ENCODE data around the gene KPNB1. TPM values are rescaled to one million over a fixed set of nuclear protein-coding genes. Genes with fewer than 3 reads are reported as not detected.

KPNB1 gene
- total RNA-seq, 2 donors from 2014 or later: 665 to 1,039 TPM

DNA sequence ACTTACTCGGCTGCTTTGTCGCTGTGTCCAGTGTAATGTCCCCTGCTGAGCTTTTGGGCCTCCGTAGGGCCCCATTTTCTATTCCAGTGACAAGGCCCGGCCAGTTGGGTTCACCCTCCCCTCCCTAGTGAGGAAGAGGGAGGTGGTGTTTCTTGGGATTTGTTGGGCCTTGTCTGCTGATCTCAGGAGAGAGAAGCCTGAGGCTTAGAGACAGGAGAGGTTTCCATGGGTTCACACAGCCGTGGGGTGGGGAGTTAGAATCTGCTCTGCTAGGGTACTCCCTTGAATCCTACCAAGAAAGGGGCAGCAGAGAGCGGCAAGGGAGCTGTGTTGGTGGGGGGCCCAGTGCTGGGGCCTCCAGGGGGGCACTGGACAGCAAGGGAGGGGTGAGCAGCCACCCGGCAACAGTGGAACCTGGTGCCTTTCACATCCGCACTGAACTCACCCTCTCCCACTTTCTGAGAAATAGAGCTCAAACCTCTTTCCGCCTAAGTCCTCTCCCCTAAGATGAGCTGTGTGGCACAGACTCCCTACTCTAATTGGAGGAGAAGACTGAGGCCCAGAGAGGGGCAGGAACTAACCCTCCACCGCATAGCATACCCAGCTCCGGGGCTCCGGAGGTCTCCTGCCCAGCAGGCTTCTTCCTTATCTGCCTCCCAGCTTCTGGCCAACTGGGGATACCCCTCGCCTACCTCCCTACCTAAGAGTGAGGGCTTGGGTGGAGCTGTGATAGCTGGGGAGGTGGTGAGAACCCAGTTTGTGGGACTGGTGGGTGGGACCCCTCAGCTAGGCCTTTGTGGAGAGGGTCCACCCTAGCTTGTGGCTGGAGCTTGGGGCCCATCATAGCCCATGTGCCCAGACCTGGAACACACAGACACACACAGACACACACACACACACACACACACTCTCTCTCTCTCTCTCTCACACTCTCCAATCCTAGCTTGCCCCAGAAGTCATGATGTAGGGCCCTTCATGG is 51.0 kb downstream of the KPNB1 start:
- DNase-seq (ENCODE audit: low spot score) (peak; percentile 89), ATAC-seq (peak; percentile 83 to 87)
- Mint-ChIP-seq H3K27me3 (no peaks in the 10 kb centered on the region), H3K4me3 (peak overlapping the region; percentile 85), H3K27ac (peak overlapping the region; percentile 96 to 97), H3K36me3 (no peaks in the 10 kb centered on the region), H3K9me3 (no peaks in the 10 kb centered on the region), H3K4me1 (ENCODE audit: low read depth in 2 of 2) (peaks cover 72 to 78% of the 10 kb centered on the region in 2 donors)

DNA sequence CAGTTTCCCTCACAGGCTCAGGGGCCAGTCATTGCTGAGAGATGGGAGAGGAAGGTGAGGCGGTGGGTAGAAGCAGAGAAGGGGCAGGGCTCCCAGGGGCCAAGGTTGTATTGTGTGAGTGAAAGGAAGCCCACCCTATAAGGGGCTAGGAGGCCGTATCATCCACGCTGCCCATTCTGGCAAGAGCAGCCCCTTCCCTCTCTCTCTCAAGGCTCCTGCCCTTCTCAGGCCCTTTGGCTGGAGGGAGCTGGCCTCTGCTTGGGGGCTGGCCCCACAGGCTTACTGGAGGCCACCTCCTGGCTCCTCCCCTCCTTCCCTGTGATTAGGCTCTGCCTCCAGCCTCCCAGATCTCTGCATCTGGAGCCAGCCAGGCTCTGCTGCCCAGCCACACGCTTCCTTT is 51.9 kb downstream of the KPNB1 start:
- peak in 1 of 2 donors; percentile 1 for ATAC-seq
- no peak for DNase-seq (ENCODE audit: low spot score)
- Mint-ChIP-seq H3K27ac (peak overlapping the region; percentile 96 to 97), H3K27me3 (no peaks in the 10 kb centered on the region), H3K4me3 (peak overlapping the region; percentile 85), H3K4me1 (ENCODE audit: low read depth in 2 of 2) (peaks cover 80 to 85% of the 10 kb centered on the region in 2 donors), H3K36me3 (no peaks in the 10 kb centered on the region), H3K9me3 (no peaks in the 10 kb centered on the region)

DNA sequence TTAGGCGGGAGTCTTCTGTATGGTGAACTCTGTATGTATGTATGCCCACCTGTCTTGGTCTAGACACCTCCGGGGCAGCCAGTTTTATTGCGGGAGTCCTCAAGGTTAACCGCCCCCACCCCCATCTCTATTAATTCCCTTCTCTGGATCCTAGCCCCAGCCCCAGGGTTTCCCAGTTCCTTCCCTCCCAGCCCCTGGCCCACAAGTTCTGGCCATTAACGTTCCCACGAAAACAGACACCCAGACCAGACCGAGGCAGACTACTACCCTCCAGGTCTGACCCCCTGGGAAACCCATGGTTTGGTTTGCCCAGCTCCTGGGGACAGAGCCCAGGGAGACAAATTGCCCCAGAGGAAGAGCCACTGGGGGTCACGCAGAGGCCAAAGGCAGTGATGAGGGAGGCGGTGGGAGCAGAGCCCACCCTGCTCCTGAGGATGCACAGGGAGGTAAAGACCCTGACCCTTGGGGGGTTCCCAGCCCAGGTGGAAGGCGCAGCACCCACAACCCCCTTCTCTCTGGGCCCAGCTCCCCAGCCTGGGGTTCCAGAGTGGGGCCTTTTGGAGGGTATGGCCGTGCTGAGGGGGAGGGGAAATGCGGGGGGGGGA is 52.8 kb downstream of the KPNB1 start:
- DNase-seq (ENCODE audit: low spot score) (no peak), ATAC-seq (no peak)
- Mint-ChIP-seq H3K9me3 (no peaks in the 10 kb centered on the region), H3K4me3 (peak overlapping the region; percentile 85), H3K4me1 (ENCODE audit: low read depth in 2 of 2) (peaks cover 81 to 85% of the 10 kb centered on the region in 2 donors), H3K27me3 (no peaks in the 10 kb centered on the region), H3K36me3 (no peaks in the 10 kb centered on the region), H3K27ac (peak overlapping the region; percentile 96 to 97)

DNA sequence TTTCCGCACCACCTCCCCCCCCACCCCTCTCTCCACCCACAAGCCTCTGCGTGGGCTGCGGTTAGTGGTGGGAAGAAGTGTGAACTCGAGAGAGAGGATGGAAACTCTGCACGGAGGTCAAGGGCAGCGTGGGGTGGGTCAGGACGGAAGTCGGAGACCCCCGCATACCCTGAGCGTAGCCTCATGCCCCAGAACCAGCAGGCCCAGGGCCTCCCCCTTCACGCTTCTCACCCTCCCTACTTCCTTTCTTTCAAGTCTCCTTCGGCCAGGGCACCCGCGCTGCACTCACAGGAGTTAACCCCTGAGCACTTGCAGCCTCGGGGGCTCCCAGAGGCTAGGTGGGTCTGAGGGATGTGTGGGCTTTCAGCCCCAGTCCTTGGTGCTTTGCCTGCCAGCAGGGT is 53.5 kb downstream of the KPNB1 start:
- peak overlapping the region; percentile 85 for H3K4me3 Mint-ChIP-seq
- no peaks in the 10 kb centered on the region for H3K27me3 Mint-ChIP-seq
- H3K4me1 Mint-ChIP-seq (ENCODE audit: low read depth in 2 of 2): peaks cover 83 to 86% of the 10 kb centered on the region in 2 donors
- no peaks in the 10 kb centered on the region for H3K9me3 Mint-ChIP-seq
- peak overlapping the region; percentile 96 to 97 for H3K27ac Mint-ChIP-seq
- ATAC-seq: peak; percentile 43 to 63
- peak; percentile 91 for DNase-seq (ENCODE audit: low spot score)
- H3K36me3 Mint-ChIP-seq: no peaks in the 10 kb centered on the region

DNA sequence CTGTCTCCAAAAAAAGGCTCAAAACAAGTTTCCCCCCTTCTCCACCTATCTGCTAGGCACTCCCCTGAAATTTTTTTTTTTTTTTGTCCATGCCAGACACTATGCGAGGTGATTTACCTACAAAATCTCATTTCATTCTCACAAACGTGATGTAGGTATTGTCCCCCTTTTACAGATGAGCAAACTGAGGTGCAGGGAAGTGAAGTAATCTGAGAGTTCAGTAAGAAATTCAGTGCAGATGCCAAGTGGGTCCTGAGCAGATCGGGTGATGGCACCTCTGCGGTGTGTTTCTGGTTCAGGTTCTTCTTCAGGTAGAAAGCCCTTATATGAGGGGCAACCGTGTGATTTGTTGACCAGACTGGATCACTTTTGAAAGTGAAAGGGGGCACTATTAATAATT is 54.0 kb downstream of the KPNB1 start:
- no peaks in the 10 kb centered on the region for H3K36me3 Mint-ChIP-seq
- DNase-seq (ENCODE audit: low spot score): no peak
- no peaks in the 10 kb centered on the region for H3K27me3 Mint-ChIP-seq
- peak overlapping the region; percentile 85 for H3K4me3 Mint-ChIP-seq
- ATAC-seq: no peak
- peaks cover 78 to 81% of the 10 kb centered on the region in 2 donors for H3K4me1 Mint-ChIP-seq (ENCODE audit: low read depth in 2 of 2)
- no peaks in the 10 kb centered on the region for H3K9me3 Mint-ChIP-seq
- H3K27ac Mint-ChIP-seq: peak overlapping the region; percentile 96 to 97

DNA sequence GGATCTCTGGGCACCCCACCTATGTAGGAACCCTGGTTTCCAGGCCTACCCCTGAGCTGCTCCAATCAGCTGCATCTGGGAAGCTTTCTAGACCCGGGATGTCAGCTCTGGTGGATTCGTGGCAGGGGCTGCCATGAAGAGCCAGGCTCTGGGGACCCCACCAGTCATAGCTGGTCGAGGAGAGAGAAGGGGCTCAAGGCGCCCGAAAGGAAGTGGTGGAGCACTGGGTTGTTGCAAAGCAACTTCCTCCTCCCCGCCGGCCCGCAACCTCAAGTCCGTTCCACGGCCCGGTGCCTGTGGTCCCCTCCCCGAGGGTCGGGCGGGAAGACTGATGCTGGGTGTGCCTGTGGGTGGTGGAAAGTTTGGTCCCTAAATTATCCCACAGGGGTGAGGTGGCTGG is 54.4 kb downstream of the KPNB1 start:
- ATAC-seq: peak in 1 of 2 donors; percentile 22
- no peaks in the 10 kb centered on the region for H3K36me3 Mint-ChIP-seq

DNA sequence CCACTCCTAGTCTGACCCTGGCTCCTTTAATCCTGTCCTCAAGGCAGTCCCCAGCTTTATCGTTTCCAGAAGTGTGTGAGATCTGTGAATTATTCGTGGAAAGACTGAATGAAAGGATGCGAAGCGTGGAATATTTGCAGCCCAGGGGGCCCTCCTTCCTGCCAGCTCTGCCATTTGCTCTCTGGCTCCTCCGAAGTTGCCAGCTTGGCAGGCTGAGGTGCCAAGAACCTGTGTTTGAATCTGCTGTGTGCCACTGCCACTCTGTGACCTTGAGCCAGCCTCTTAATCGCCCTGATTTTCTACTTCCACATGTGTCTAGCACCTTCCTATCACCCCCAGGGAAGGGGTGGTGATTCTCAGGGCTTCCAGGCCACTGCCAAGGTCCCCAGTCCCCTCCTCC is 55.0 kb downstream of the KPNB1 start:
- DNase-seq (ENCODE audit: low spot score): no peak
- H3K4me3 Mint-ChIP-seq: peak overlapping the region; percentile 85
- H3K4me1 Mint-ChIP-seq (ENCODE audit: low read depth in 2 of 2): peaks cover 70 to 74% of the 10 kb centered on the region in 2 donors
- no peak for ATAC-seq
- H3K27ac Mint-ChIP-seq: peak overlapping the region; percentile 96 to 97
- no peaks in the 10 kb centered on the region for H3K36me3 Mint-ChIP-seq
- no peaks in the 10 kb centered on the region for H3K9me3 Mint-ChIP-seq
- no peaks in the 10 kb centered on the region for H3K27me3 Mint-ChIP-seq

More for the DNA sequence above, 54.4 kb downstream of the KPNB1 start:
- no peaks in the 10 kb centered on the region for H3K9me3 Mint-ChIP-seq
- H3K27ac Mint-ChIP-seq: peak overlapping the region; percentile 96 to 97
- peak overlapping the region; percentile 85 for H3K4me3 Mint-ChIP-seq
- no peaks in the 10 kb centered on the region for H3K27me3 Mint-ChIP-seq
- peaks cover 74 to 77% of the 10 kb centered on the region in 2 donors for H3K4me1 Mint-ChIP-seq (ENCODE audit: low read depth in 2 of 2)
- DNase-seq (ENCODE audit: low spot score): peak; percentile 84

DNA sequence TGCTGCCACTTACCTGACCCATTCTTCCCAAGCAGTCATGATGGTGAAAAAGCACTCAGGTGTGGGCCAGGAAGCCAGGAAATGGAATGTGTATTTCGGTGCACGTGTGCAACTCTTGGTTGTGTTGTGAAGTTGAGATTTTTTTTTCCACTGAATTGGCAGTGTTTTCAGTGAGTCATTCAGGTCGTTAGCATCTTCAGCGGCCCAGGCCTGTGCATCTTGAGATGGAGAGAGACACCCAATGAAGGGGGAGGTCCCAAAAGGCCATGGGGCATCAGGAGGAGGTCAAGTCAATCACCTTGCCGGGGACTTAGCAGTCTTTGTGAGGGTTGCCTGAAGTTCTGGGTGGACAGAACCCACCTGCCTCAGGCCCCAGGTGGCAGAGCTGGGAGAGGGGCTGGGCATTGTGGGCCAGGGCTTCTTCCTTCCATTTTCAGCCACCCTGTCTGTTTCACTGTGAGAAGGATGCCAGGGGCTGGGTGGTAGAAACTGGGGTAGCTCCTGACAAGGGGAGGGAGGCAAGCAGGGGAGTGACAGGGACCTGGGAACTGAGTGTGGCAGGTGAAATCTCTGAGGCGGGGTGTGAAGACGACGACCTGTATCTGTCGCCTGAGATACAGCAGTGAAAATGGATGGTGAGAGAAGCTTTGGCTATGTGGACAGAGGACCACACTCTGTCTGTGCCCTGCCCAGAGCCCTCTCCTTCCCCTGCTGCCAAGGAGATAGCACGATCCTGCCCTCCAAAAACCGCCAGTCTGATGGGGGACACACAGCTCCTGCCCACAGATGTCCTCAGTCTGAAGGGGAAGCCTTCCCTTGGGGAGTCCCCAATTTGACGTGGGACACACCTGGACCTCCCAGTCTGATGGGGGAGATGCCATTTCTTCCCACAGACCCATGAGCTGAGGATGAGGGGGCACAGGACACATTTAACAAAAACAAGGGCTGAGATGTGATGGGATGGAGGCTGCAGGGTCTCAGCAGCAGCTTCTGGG is 56.1 kb downstream of the KPNB1 start:
- Mint-ChIP-seq H3K27me3 (no peaks in the 10 kb centered on the region), H3K4me1 (ENCODE audit: low read depth in 2 of 2) (peaks cover 76 to 78% of the 10 kb centered on the region in 2 donors), H3K36me3 (no peaks in the 10 kb centered on the region), H3K27ac (peak overlapping the region; percentile 96 to 97), H3K4me3 (peak overlapping the region; percentile 85), H3K9me3 (no peaks in the 10 kb centered on the region)
- ATAC-seq (peak in 1 of 2 donors; percentile 11), DNase-seq (ENCODE audit: low spot score) (no peak)

DNA sequence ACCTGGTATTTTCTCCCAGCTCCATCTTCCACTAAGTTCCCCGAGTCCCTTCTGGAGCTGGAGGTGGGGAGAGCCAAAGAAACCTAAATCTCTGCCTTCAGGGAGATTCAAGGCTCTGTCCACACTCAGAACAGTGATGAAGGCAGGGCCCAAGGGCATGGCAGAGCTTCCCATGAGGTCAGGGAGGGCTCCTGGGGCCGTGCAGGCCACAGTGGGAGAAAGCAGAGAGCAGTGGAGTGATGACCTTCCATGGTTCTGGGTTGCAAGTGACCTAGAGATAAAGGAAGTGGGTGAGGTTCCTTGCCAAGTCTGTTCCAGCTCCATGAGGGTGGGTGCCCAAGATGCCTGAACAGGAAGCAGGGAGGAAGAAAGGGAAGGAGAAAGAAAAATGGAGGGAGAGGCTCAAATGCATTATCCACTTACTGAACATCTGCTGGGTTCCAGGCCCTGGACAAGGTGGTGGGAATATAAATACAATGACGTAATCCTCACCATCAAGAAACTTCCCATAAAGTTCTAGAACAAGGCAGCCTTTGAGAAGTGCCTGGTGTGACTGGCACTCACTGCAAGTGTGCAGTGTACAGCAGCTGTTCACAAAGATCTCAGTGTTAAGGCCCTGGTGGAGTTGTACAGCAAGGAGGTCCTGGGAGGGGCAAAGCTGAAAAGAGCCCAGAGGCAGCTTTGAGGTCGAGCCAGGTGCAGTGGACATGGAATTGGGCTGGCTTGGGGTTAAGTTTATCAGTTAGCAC is 57.5 kb downstream of the KPNB1 start:
- Mint-ChIP-seq H3K27me3 (no peaks in the 10 kb centered on the region), H3K27ac (peak overlapping the region; percentile 96 to 97), H3K4me3 (peak overlapping the region; percentile 85), H3K4me1 (ENCODE audit: low read depth in 2 of 2) (peaks cover 70 to 76% of the 10 kb centered on the region in 2 donors), H3K9me3 (no peaks in the 10 kb centered on the region), H3K36me3 (no peaks in the 10 kb centered on the region)
- no peak for DNase-seq (ENCODE audit: low spot score)
- no peak for ATAC-seq

DNA sequence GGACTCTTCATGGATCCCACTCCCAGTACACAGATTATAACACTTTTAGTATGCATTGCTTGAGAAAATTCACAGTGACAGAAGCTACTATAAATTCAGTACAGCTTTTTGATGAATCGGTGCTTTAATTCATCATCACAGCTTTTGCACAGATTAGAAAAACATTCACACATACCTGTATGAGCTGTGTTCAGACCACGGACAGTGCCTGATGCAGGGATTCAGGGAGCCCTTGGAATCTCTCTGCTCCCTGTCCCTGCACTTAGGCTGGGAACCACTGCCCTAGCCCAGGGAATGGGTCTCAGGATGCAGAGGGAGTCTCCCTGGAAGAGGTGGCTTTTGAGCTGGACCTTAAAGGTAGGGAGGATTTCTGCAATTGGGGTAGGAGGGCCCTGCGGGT is 58.2 kb downstream of the KPNB1 start:
- Mint-ChIP-seq H3K36me3 (no peaks in the 10 kb centered on the region), H3K9me3 (no peaks in the 10 kb centered on the region), H3K27me3 (no peaks in the 10 kb centered on the region), H3K27ac (peak overlapping the region; percentile 96 to 97), H3K4me3 (no peak overlapping the region), H3K4me1 (ENCODE audit: low read depth in 2 of 2) (peaks cover 68 to 76% of the 10 kb centered on the region in 2 donors)
- ATAC-seq (no peak), DNase-seq (ENCODE audit: low spot score) (no peak)

DNA sequence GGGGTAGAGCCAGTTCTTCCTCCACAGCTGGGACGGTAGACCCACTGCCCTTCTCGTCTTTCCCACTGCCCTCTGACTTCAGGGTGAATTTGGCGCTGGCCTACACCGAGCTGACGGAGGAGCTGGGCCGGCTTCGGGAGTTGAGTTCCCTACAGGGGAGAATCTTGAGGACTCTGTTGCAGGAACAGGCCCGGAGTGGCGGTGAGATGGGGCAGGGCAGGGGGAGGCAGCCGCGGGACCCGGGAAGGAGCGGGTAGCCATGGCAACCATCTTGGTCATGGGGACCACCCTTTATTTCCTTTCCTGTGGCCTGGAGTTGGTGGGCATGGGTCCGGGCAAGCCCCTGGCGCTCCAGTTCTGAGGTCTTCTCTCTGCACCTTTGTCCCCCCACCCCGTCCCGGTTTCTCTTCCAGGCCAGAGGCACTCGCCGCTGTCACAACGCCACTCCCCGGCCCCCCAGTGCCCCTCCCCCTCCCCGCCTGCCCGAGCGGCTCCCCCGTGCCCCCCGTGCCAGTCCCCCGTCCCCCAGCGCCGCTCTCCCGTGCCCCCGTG is 58.7 kb downstream of the KPNB1 start:
- Mint-ChIP-seq H3K27ac (peak overlapping the region in 1 of 2 donors; percentile 96), H3K4me3 (no peak overlapping the region), H3K4me1 (ENCODE audit: low read depth in 2 of 2) (peaks cover 70 to 78% of the 10 kb centered on the region in 2 donors), H3K27me3 (no peaks in the 10 kb centered on the region), H3K36me3 (no peaks in the 10 kb centered on the region), H3K9me3 (no peaks in the 10 kb centered on the region)
- ATAC-seq (no peak), DNase-seq (ENCODE audit: low spot score) (no peak)

DNA sequence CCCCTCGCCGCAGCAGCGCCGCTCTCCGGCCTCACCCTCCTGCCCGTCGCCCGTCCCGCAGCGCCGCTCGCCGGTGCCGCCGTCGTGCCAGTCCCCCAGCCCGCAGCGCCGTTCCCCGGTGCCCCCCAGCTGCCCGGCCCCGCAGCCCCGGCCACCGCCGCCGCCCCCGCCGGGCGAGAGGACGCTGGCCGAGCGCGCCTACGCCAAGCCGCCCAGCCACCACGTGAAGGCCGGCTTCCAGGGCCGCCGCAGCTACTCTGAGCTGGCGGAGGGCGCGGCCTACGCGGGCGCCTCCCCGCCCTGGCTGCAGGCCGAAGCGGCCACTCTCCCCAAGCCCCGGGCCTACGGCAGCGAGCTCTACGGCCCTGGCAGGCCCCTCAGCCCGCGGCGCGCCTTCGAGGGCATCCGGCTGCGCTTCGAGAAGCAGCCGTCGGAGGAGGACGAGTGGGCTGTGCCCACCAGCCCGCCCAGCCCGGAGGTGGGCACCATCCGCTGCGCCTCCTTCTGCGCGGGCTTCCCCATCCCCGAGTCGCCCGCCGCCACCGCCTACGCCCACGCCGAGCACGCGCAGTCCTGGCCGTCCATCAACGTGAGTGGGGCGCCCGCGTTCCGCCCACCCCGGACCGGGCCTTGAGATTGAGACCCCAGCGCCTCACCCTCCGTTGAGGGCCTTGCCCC is 59.3 kb downstream of the KPNB1 start:
- Mint-ChIP-seq H3K27ac (peak overlapping the region in 1 of 2 donors; percentile 92), H3K9me3 (no peaks in the 10 kb centered on the region), H3K4me3 (no peak overlapping the region), H3K36me3 (no peaks in the 10 kb centered on the region), H3K27me3 (no peaks in the 10 kb centered on the region), H3K4me1 (ENCODE audit: low read depth in 2 of 2) (peaks cover 70 to 78% of the 10 kb centered on the region in 2 donors)
- no peak for ATAC-seq
- no peak for DNase-seq (ENCODE audit: low spot score)
